CD4-positive, alpha-beta T cell treated with Interleukin-21 for 1 hour (primary cell): ENCODE data around the gene AURKAIP1.

Experiments used
- DNase-seq: peaks from one replicate; pipeline ENCODE4 v3.0.0-alpha.2; 2020

Gene AURKAIP1

GRCh38 chr1:1331068-1331965 lies 43.7 kb downstream of the AURKAIP1 start, which contains the start of gene TAS1R3:
Gene TAS1R3 (plus strand): TSS chr1:1331280. CDS start chr1:1331346, 66 bp downstream.
- DNase-seq: no peak

GRCh38 chr1:1330366-1331067 lies 44.5 kb downstream of the AURKAIP1 start:
- no peak for DNase-seq

GRCh38 chr1:1329304-1330210 lies 45.5 kb downstream of the AURKAIP1 start:
- DNase-seq: no peak

- no peak for DNase-seq
Observed at GRCh38 chr1:1328254-1328653, 46.8 kb downstream of the AURKAIP1 start.

GRCh38 chr1:1327291-1327690 lies 47.7 kb downstream of the AURKAIP1 start:
- DNase-seq: no peak

GRCh38 chr1:1326075-1326605 lies 48.9 kb downstream of the AURKAIP1 start:
- no peak for DNase-seq

GRCh38 chr1:1325288-1326074 lies 49.5 kb downstream of the AURKAIP1 start:
- DNase-seq: peak; percentile 24

- peak; percentile 95 for DNase-seq
Observed at GRCh38 chr1:1324524-1325287, 50.3 kb downstream of the AURKAIP1 start, which contains the start of the genes CPTP and INTS11. Gene CPTP (plus strand): TSS chr1:1324802. CDS start chr1:1326911, 2,109 bp downstream. Gene INTS11 (minus strand): TSS chr1:1324660. CDS start chr1:1324608, 52 bp downstream.

- DNase-seq: no peak
Observed at GRCh38 chr1:1324084-1324523, 50.9 kb downstream of the AURKAIP1 start.
